DOHH2 (cell line): Measurements from ENCODE around the gene IL2RG.

Experiments used
- EZH2phosphoT487 ChIP-seq: fragments of 200-600 bp; sonication (generic); IDR thresholded peaks from 2 replicates; pipeline ENCODE4 v1.6.1; 2017; ENCODE audit warnings: borderline replicate concordance, mild to moderate bottlenecking, antibody characterized with exemption, low read length, moderate library complexity, mixed read lengths
- TF ChIP-seq, protein P1 (sequence below): fragments of 200-600 bp; sonication (generic); IDR thresholded peaks from one replicate; pipeline ENCODE4 v1.5.1; 2014; ENCODE audit warnings: antibody characterized with exemption, mild to moderate bottlenecking, low read depth, low read length; ENCODE audit not compliant: poor library complexity, severe bottlenecking

- TF ChIP-seq, protein P1, sequence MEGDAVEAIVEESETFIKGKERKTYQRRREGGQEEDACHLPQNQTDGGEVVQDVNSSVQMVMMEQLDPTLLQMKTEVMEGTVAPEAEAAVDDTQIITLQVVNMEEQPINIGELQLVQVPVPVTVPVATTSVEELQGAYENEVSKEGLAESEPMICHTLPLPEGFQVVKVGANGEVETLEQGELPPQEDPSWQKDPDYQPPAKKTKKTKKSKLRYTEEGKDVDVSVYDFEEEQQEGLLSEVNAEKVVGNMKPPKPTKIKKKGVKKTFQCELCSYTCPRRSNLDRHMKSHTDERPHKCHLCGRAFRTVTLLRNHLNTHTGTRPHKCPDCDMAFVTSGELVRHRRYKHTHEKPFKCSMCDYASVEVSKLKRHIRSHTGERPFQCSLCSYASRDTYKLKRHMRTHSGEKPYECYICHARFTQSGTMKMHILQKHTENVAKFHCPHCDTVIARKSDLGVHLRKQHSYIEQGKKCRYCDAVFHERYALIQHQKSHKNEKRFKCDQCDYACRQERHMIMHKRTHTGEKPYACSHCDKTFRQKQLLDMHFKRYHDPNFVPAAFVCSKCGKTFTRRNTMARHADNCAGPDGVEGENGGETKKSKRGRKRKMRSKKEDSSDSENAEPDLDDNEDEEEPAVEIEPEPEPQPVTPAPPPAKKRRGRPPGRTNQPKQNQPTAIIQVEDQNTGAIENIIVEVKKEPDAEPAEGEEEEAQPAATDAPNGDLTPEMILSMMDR = no peak
- no peak for TF ChIP-seq EZH2phosphoT487
Measured at GRCh38 chrX:71107245-71107644, 4.1 kb downstream of the IL2RG start.
